Esophagus muscularis mucosa (tissue), 3 donors: Measurements from ENCODE around the gene TXNDC11.

Experiments used
- CTCF ChIP-seq, 3 experiments: fragments of 200-600 bp in 2 of 3; fragments of 450-650 bp in 1 of 3; sonication (generic) in 2 of 3; IDR thresholded peaks; one replicate each; pipeline ENCODE4 v1.5.1; 2017 to 2019; ENCODE audit warnings: antibody characterized with exemption in 3 of 3, mild to moderate bottlenecking in 2 of 3, moderate library complexity in 1 of 3
- POLR2A ChIP-seq: fragments of 450-650 bp; IDR thresholded peaks from one replicate; pipeline ENCODE4 v1.6.1; 2017; ENCODE audit warnings: antibody characterized with exemption, moderate library complexity, mild to moderate bottlenecking, low read depth

DNA sequence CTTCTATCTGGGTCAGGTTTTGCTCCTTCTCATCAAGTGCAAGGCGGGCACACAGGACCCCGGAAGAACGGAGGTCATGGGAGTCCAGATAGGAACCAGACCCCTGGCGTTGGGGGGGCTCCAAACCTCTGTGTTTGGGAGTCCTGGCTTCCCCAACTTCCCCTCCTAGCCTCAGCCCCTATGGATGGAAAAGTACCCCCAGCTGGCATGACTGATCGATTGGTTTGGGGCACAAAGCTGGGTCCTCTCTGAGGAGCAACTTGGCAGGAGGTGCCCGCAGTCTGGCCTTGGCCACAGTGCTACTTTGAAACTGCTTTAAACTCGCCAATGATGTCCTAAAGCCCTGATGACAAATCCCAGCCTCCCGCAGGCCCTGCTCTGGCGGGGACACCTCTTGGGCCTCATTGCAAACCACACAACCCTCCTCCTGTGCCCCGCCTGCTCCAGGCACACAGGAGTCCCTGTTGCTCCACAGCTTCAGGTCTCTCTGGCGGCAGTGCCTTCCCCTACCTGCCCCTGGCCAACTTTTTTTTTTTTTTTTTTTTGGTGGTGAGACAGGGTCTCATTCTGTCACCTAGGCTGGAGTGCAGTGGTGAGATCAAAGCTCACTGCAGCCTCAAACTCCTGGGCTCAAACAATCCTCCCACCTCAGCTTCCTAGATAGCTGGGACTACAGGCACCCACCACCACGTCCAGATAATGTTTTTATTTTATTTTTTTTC lies 112.5 kb downstream of the TXNDC11 start:
- TF ChIP-seq CTCF (IDR thresholded peaks at IDR 0.05) (no peak), POLR2A (no peak)
